H7 (cell line): ENCODE measurements around the gene ANKDD1A. TPM values are rescaled to one million over a fixed set of nuclear protein-coding genes. Genes with fewer than 3 reads are reported as not detected.

Experiments used
- DNase-seq: peaks from one replicate; pipeline ENCODE4 v3.0.0; 2012
- H3K27me3 ChIP-seq: 2 replicates; pipeline ENCODE4 v1.6.0; 2011; ENCODE audit warnings: mild to moderate bottlenecking, low read length; ENCODE audit not compliant: control insufficient read depth, insufficient read depth
- H3K36me3 ChIP-seq: replicated peaks from 2 replicates; pipeline ENCODE4 v1.5.1; 2011; ENCODE audit warnings: low read length; ENCODE audit not compliant: control insufficient read depth, insufficient read depth
- H3K4me3 ChIP-seq: 2 replicates; pipeline ENCODE4 v1.5.1; 2011; ENCODE audit warnings: low read depth, mild to moderate bottlenecking, control low read depth, low read length, moderate library complexity; ENCODE audit not compliant: insufficient read depth
- total RNA-seq: library from RNA; depleted of rRNA; stranded (reverse); fragments of >200 nt; shearing (Covaris generic); gene quantifications from 2 replicates; pipeline ENCODE4 v1.2.3, GENCODE V29; 2014

ANKDD1A gene
- total RNA-seq, 1 experiment from 2014 or later, result 4.9 TPM

DNA sequence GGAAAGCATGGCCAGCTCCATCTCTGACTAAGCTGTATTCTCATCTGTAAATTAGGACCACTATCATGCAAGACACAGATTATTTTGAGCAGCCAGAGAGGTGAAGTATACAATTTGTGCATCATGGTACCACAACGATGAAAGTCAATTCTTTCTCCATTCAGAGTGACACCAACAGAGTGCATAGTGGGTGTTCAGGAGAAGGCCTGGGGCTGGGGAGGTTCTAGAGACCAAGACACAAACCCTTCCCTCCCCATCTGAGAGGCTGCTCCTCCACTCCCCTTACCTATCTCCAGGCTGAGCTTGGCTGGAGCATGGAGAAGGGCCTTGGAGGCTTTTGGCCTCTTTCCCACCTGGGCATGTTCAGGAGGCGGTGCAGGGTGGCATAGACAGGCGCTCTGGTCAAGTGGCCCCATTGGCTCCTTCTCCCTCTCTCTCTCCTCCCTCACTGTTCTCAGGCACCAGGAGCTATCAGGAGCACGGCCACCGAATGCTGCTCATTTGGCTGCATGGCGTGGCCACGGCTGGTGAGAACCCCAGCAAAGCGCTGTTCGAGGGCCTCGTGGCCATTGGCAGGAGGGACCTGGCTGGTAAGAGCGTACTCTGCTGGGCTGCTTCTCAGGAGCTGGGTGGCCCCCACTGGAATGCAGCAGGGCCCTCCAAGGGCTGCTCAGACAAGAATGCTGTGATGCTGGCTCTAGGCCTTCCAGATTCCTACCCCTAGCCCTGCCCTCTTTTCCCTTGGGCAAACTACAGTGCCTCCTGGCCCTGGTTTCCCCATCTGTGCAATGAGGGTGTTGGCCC, 37.9 kb downstream of the ANKDD1A start:
- Histone ChIP-seq H3K4me3 (no peak overlapping the region), H3K27me3 (no peaks in the 10 kb centered on the region), H3K36me3 (no peaks in the 10 kb centered on the region)
- no peak for DNase-seq

DNA sequence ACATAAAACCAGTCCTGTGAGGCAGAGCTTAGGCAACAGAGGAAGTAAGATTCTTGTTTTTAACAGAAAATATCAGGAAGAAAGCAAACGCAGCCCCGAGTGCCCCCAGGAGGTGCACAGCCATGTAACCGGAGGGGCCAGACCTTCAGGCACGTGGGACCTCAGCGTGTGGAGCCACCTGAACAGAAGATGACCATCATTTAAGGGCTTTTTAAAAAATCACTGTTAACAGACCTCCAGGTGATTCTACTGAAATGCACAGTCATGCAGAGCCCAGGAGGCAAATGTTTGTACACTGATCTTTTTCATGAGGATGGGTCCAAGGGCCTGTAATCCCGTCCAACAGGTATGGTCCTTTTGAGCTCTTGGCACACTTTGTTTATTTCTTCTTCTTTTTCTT, 39.2 kb downstream of the ANKDD1A start:
- H3K36me3 ChIP-seq, result peaks cover 5% of the 10 kb centered on the region
- no peak for DNase-seq

GRCh38 chr15:64951777-64952418, 40.2 kb downstream of the ANKDD1A start:
- no peak overlapping the region for H3K4me3 ChIP-seq
- DNase-seq, result no peak
- no peaks in the 10 kb centered on the region for H3K27me3 ChIP-seq
- peaks cover 5% of the 10 kb centered on the region for H3K36me3 ChIP-seq

More for the DNA sequence above, 39.2 kb downstream of the ANKDD1A start:
- no peak overlapping the region for H3K4me3 ChIP-seq
- H3K27me3 ChIP-seq, result no peaks in the 10 kb centered on the region

GRCh38 chr15:64954395-64954794, 42.7 kb downstream of the ANKDD1A start:
- Histone ChIP-seq H3K36me3 (peaks cover 8% of the 10 kb centered on the region), H3K27me3 (no peaks in the 10 kb centered on the region), H3K4me3 (no peak overlapping the region)
- DNase-seq, result no peak

DNA sequence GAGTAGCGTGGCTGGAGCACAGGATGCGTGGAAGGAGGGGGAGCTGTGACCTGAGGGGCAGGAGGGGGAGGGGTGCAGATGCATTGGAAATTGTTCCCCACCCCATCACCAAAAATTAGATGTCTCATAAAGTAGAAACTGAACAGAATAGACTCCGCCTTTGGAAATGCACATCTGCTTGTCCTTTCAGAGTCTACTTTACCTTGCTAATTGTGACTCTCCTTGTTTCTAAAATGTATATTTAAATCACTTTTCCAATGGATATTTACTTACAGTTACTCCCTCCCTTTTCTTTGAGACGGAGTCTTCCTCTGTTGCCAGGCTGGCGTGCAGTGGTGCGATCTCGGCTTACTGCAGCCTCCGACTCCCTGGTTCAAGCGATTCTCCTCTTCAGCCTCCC, 47.4 kb downstream of the ANKDD1A start:
- Histone ChIP-seq H3K36me3 (peaks cover 19% of the 10 kb centered on the region), H3K27me3 (no peaks in the 10 kb centered on the region), H3K4me3 (no peak overlapping the region)
- DNase-seq, result no peak

GRCh38 chr15:64960153-64960552, 48.5 kb downstream of the ANKDD1A start:
- DNase-seq, result no peak
- Histone ChIP-seq H3K27me3 (no peaks in the 10 kb centered on the region), H3K36me3 (peaks cover 20% of the 10 kb centered on the region), H3K4me3 (no peak overlapping the region)

DNA sequence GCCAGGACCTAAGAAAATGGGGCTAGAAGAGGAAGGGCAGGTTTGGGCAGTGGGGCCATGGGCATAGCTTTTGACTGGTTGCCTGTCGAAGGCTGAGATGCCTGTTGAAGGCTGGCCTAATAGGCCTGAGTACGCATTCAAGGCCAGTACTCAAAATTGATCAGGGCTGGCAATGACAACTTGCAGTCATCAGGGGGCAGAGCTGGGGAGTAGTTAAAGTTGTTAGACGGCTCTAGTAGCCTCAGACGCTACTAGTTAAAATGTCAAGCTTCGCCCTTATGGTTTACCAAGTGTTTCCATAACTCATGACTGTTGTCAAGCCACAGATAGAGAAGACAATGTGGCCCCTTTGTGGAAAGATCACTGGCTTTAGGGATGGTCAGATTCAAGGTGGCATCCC, 49.3 kb downstream of the ANKDD1A start:
- peaks cover 15% of the 10 kb centered on the region for H3K36me3 ChIP-seq
- H3K4me3 ChIP-seq, result no peak overlapping the region
- peak; percentile 60 for DNase-seq
- no peaks in the 10 kb centered on the region for H3K27me3 ChIP-seq

GRCh38 chr15:64969401-64969800, 57.7 kb downstream of the ANKDD1A start:
- H3K27me3 ChIP-seq, result no peaks in the 10 kb centered on the region
- DNase-seq, result no peak
- no peak overlapping the region for H3K4me3 ChIP-seq
- H3K36me3 ChIP-seq, result peaks cover 10% of the 10 kb centered on the region

GRCh38 chr15:64970698-64971097, 59.0 kb downstream of the ANKDD1A start:
- no peaks in the 10 kb centered on the region for H3K27me3 ChIP-seq
- DNase-seq, result no peak
- peaks cover 10% of the 10 kb centered on the region for H3K36me3 ChIP-seq
- H3K4me3 ChIP-seq, result no peak overlapping the region

- Histone ChIP-seq H3K27me3 (no peaks in the 10 kb centered on the region), H3K4me3 (no peak overlapping the region), H3K36me3 (peaks cover 5% of the 10 kb centered on the region)
- DNase-seq, result no peak
These were observed 63.7 kb downstream of the ANKDD1A start for GRCh38 chr15:64975390-64975789.

DNA sequence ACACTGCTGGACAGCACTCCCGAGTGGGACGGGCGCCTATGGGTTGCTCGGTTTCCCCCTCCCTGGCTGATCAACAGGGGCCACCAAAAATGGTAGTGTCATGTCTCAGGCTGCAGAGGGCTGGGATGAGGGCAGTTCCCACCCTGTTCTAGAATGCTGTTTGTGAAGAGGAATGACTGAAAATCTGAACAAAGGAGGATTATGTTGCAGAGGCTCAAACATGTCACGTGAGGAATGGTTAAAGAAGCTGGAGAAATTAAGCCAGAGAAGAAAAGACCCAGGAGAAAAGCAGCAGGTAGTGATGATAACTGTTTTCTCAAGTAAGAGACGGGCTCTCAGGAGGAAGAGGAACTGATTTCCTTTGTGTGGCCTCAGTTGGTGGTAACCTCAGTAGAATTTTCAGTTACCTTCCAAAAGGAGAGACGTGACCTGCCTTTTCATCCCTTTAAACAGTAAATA, 67.6 kb downstream of the ANKDD1A start:
- peaks cover 3% of the 10 kb centered on the region for H3K36me3 ChIP-seq
- no peaks in the 10 kb centered on the region for H3K27me3 ChIP-seq
- DNase-seq, result peak; percentile 78
- H3K4me3 ChIP-seq, result no peak overlapping the region

GRCh38 chr15:64981812-64982431, 70.2 kb downstream of the ANKDD1A start:
- Histone ChIP-seq H3K36me3 (peaks cover 1% of the 10 kb centered on the region), H3K27me3 (no peaks in the 10 kb centered on the region), H3K4me3 (no peak overlapping the region)
- DNase-seq, result no peak

DNA sequence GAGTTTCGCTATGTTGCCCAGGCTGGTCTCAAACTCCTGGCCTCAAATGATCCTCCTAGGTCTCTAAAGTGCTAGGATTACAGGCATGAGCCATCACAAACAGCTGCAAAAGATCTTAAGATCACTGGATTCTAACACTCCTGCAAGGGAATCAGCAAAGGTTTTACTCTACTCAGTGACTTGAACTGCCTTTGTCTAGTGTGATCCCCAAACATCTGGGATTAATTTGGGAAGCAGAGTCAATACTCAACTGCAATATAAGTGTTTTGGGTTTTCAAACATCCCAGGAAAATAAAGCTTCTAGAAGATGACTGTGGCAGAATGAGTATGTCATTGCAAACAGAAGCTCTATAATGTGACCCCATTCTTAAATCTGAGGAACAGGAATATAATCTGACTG, 70.8 kb downstream of the ANKDD1A start:
- Histone ChIP-seq H3K4me3 (no peak overlapping the region), H3K36me3 (peaks cover 1% of the 10 kb centered on the region), H3K27me3 (no peaks in the 10 kb centered on the region)
- no peak for DNase-seq

- Histone ChIP-seq H3K4me3 (no peak overlapping the region), H3K27me3 (no peaks in the 10 kb centered on the region), H3K36me3 (no peaks in the 10 kb centered on the region; the same call in 1 of the 2 replicates)
- DNase-seq, result no peak
These were observed 73.8 kb downstream of the ANKDD1A start for GRCh38 chr15:64985366-64986033.
